ENCODE data around the gene GPN1.
"Not testable (repeated sequence)": the region's sequence is repeated elsewhere in the genome, so short reads cannot be mapped to it uniquely, and the experiment has no call there.

Gene GPN1

DNA sequence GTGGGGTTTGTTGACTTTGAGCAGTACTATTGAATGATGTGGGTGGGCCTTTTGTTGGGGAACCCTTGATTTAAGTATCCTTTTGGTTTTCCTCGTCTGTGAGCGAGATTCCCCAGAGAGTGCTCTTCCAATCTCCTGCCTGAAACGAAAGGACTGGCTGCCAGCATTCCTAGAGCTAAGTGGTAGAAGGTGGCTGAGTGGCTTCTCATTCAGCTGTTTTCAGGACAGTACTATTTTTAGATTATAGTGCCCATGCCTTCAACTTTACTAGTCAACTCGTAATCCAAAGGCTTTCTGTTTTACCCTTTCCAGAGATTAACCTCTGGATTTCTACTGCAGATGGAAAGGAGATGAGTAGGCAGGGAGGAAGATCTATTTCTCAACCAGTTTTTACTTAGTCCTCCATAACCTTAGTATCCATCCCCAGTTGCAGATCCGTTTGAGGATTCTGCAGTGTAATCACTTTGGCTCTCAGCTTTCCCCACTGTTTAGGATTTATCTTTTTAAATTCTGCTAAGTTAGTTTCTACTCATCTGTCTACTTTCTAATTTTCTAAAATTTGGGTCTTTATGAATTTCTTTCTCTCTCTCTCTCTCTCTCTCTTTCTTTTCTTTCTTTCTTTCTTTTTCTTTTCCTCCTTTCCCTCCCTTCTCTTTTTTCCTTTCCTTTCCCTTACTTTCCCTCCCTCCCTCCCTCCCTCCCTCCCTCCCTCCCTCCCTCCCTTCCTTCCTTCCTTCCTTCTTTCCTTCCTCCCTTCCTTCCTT is 44.1 kb downstream of the GPN1 start:
- DNase-seq (ENCODE audit: low read depth), result no peak

DNA sequence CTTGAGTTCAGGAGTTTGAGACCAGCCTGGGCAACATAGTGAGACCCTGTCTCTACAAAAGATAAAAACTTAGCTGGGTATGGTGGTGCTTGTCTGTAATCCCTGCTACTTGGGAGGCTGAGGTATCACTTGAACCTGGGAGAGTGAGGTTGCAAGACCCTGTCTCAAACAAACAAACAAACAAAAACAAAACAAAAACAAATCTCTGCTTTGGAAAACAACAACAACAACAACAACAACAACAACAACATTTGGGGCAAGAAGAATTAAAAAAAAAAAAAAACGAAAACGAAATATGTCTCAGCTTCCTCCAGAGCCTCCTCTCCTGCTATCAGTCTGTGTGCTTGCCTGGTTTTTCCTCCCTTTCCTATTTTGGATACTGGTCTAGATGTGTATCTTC is 51.7 kb downstream of the GPN1 start:
- DNase-seq (ENCODE audit: low read depth), result no peak

DNA sequence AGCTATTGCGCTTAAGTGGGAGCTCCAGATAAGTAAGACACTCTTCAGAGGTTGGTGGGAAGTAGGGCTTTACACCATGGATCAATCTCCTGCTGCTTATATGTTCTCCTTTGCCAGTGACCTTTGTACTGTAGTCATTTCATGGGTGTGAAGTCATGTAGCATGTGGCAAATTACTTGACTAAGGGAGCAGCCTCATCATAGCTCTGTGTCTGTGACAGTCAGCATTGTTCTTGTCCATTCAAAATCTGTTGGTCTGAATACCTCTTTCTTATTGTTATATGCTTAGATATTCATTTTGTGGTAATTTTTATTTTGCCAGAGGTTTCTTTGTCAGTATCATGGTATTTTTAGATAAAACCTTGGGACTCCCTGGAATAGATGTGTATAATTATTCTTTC is 53.0 kb downstream of the GPN1 start:
- no peak for DNase-seq (ENCODE audit: low read depth)

DNA sequence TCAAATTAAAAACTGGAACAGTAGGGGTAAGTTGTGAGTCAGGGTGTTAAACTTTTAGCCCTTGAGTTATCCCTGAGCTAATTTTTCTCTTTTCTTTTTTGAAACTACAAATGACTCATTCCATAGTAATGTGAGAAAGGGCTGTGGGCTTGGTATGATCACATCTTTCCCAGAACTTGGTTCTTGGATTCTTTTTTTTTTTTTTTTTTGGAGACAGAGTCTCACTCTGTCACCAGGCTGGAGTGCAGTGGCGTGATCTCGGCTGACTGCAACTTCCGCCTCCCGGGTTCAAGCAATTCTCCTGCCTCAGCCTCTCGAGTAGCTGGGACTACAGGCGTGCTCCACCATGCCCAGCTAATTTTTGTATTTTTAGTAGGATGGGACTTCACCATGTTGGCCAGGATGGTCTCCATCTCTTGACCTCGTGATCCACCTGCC is 53.5 kb downstream of the GPN1 start:
- not testable (repeated sequence) for DNase-seq (ENCODE audit: low read depth)

DNA sequence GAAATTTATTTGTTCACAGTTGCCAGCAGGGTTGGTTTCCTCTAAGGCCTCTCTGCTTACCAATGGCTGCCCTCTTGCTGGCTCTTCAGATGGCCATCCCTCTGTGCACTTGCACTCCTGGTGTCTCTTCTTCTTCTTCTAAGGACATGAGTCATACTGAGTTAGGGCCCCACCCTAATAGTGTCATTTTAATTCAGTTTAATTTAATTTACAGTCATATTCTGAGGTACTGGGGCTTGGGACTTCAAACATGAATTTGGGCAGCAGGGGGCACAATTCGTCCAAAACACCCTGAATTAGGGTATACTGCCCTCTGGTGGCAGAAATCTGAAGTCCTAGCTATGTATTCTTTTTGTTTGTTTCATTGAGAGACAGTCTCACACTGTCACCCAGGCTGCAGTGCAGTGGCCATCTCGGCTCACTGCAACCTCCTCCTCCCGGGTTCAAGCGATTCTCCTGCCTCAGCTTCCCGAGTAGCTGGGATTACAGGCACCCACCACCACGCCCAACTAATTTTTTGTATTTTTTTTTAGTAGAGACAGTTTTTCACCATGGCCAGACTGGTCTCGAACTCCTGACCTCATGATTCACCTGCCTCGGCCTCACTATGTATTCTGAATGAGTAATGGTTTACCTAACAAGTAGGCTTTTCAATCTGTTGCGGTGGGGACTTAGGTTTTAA is 54.7 kb downstream of the GPN1 start:
- DNase-seq (ENCODE audit: low read depth), result peak; percentile 81

DNA sequence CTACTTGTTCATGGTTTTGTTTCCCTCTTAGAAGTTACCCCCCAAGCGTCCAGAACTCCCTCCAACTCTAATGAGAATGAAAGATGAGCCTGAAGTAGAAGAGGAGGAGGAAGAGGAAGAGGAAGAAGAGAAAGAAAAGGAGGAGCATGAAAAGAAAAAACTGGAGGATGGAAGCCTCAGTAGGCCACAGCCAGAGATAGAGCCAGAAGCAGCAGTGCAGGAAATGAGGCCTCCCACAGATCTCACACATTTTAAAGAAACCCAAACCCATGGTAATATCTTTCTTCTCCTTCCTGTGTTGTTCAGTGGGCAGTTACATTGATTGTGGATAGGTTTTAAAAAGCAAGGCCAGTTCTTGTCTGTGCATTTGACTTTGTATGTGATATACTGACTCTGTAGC is 56.2 kb downstream of the GPN1 start:
- not testable (repeated sequence) for DNase-seq (ENCODE audit: low read depth)

DNA sequence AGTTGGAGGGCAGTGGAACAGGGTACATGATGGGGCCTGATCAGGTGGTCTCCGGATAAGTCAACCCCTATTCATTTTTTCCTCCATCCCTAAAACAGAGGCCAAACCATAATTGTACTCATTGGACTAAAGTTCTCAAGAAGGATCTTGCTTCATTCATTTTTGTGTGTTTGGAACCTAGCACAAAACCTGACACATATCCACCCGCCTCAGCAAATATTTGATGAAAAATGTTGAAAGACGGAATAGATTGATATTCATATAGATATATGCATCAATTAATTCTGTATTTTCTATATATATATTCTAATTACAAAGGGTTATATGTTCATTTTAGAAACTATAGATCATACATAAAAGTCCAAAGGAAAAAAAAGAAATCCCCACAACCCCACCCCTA is 56.7 kb downstream of the GPN1 start:
- no peak for DNase-seq (ENCODE audit: low read depth)

DNA sequence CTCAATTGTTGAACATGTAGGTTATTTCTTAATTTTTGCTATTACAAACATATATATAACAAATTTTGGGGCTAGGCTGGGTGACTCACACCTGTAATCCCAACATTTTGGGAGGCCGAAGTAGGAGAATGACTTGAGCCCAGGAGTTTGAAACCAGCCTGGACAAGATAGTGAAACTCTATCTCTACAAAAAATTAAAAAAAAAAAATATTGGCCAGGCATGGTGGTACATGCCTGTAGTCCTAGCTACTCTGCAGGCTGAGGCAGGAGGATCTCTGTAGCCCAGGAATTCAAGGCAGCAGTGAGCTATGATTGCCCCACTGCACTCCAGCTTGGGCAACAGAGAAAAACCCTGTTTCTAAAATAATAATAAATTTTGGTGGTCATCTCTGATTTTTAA is 58.4 kb downstream of the GPN1 start:
- DNase-seq (ENCODE audit: low read depth), result no peak

DNA sequence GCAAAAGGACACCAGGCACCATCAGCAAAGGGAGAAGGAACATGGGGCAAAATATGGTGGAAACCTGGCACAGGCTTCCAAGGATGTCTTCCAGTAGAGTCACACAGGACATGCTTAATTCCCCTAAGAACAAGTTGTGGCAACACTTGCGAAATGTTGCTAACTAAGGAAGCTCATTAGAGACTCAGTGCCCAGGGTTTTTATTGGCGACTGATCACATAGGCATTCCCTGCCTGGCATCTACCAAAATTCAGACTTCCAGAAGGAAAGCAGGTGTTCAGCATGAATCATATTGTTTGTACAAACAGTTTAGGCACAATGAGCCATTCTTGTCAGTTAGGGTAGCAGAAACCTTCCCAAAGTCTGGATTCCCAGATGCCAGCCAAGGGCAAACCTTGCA is 60.6 kb downstream of the GPN1 start:
- no peak for DNase-seq (ENCODE audit: low read depth)

DNA sequence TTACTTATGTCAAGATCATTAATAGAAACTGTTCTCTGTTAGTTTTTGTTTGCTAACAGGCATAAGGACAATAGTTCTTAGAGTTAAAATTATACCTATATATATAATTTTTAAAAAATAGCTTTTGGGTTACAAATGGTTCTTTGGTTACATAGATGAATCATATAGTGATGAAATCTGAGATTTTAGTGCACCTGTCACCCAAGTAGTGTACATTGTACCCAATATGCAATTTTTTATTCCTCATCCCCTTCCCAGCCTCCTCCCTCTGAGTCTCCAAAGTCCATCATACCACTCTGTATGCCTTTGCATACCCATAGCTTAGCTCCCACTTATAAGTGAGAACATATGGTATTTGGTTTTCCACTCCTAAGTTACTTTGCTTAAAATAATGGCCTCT is 61.2 kb downstream of the GPN1 start:
- no peak for DNase-seq (ENCODE audit: low read depth)

DNA sequence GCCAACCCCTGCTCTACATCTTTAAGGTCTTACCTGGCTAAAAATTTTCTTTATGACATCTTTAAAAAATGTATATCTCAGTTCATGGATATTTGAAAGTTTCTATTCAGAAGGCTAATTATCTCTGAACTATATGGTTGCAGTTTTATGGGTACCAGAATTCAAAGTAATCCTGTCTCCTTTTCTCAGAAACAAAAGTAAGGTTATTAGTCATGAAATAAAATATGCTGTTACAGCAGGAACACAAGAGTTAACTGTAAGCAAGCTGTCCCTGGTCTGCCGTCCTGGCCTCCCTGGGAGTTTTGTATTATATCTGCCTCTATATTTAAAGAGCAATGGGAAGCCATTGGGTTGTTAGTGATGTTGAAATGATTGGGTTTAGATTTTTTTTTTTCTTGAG is 68.8 kb downstream of the GPN1 start:
- DNase-seq (ENCODE audit: low read depth), result no peak
